ENCODE measurements around the gene HNF4A.
"Not testable (repeated sequence)": the region's sequence is repeated elsewhere in the genome, so short reads cannot be mapped to it uniquely, and the experiment has no call there.

Gene HNF4A

GRCh38 chr20:44345941-44346340, 9.6 kb upstream of the HNF4A start:
- DNase-seq, result not testable (repeated sequence)

GRCh38 chr20:44348168-44348659, 7.3 kb upstream of the HNF4A start:
- no peak for DNase-seq

- no peak for DNase-seq
These were observed 6.2 kb upstream of the HNF4A start for GRCh38 chr20:44349349-44349748.

GRCh38 chr20:44350567-44350966, 4.9 kb upstream of the HNF4A start:
- DNase-seq, result no peak

GRCh38 chr20:44354979-44355497, 461 bp upstream of the HNF4A start:
- no peak for DNase-seq

- DNase-seq, result no peak
These were observed 839 bp downstream of the HNF4A start for GRCh38 chr20:44356353-44356723.

- DNase-seq, result no peak
These were observed 1.5 kb downstream of the HNF4A start for GRCh38 chr20:44357020-44357419.

- no peak for DNase-seq
These were observed 2.1 kb downstream of the HNF4A start for GRCh38 chr20:44357555-44358125.

GRCh38 chr20:44358776-44359175, 3.3 kb downstream of the HNF4A start:
- DNase-seq, result no peak

GRCh38 chr20:44360221-44360620, 4.7 kb downstream of the HNF4A start:
- DNase-seq, result no peak

GRCh38 chr20:44361021-44361420, 5.5 kb downstream of the HNF4A start:
- DNase-seq, result no peak

- DNase-seq, result no peak
These were observed 7.0 kb downstream of the HNF4A start for GRCh38 chr20:44362466-44362940.

- DNase-seq, result no peak
These were observed 8.6 kb downstream of the HNF4A start for GRCh38 chr20:44364068-44364467.

- no peak for DNase-seq
These were observed 9.3 kb downstream of the HNF4A start for GRCh38 chr20:44364780-44365179.

- no peak for DNase-seq
These were observed 12.2 kb downstream of the HNF4A start for GRCh38 chr20:44367746-44368145.

GRCh38 chr20:44370639-44371218, 15.2 kb downstream of the HNF4A start:
- DNase-seq, result no peak

GRCh38 chr20:44382641-44383040, 27.1 kb downstream of the HNF4A start:
- no peak for DNase-seq

GRCh38 chr20:44384423-44385027, 29.0 kb downstream of the HNF4A start:
- DNase-seq, result peak in 9 of 14 donors; percentile 5 to 34 (median 25)

GRCh38 chr20:44388466-44389023, 33.0 kb downstream of the HNF4A start:
- DNase-seq, result peak in 2 of 14 donors; percentile 4 to 5

- no peak for DNase-seq
These were observed 34.4 kb downstream of the HNF4A start for GRCh38 chr20:44389871-44390270.

GRCh38 chr20:44390280-44390679, 34.8 kb downstream of the HNF4A start:
- DNase-seq, result no peak

GRCh38 chr20:44392088-44392775, 36.7 kb downstream of the HNF4A start:
- no peak for DNase-seq
